ENCODE measurements around the gene UNC79. TPM values are rescaled to one million over a fixed set of nuclear protein-coding genes. Genes with fewer than 3 reads are reported as not detected.

The UNC79 gene
- total RNA-seq, 1 experiment from 2014 or later = 0.05 TPM

GRCh38 chr14:93546642-93547041 is 115.9 kb downstream of the UNC79 start:
- Histone ChIP-seq H3K9me3 (ENCODE audit: control insufficient read depth, insufficient read depth, low read depth, low read length) (no peaks in the 10 kb centered on the region), H3K27ac (ENCODE audit: low read length) (no peak overlapping the region), H3K4me3 (ENCODE audit: low read depth in 2 of 2, low read length in 2 of 2) (no peak overlapping the region), H3K4me1 (ENCODE audit: control insufficient read depth, insufficient read depth, low read length) (no peaks in the 10 kb centered on the region), H3K36me3 (ENCODE audit: control insufficient read depth, insufficient read depth, low read length) (no peaks in the 10 kb centered on the region), H3K27me3 (ENCODE audit: control insufficient read depth, insufficient read depth, low read length) (peaks cover 2% of the 10 kb centered on the region)
- POLR2A ChIA-PET = no interaction called here
- intact Hi-C loops (cut with micrococcal nuclease; ENCODE audit: unreplicated experiment) (loop anchor here (10.0 kb wide), 1 partner anchor 312 kb away; no protein-coding TSS in a partner anchor), in situ Hi-C loops (cut with HindIII; ENCODE audit: low pct_unique_long_range_greater_than_20kb, low sequenced_read_pairs) (no loop called here)
- ATAC-seq (no peak), DNase-seq (ENCODE audit: low read depth, low spot score) (no peak)
- BruUV-seq (replicated peaks) = no TSS peak
- no peak for TF ChIP-seq POLR2AphosphoS5 (IDR thresholded peaks at IDR 0.05; ENCODE audit: low read depth, low read length)
- CTCF ChIA-PET = no interaction called here

- in situ Hi-C loops (cut with HindIII; ENCODE audit: low pct_unique_long_range_greater_than_20kb, low sequenced_read_pairs) = no loop called here
- no peak overlapping the region for H3K27ac ChIP-seq (ENCODE audit: low read length)
- H3K27me3 ChIP-seq (ENCODE audit: control insufficient read depth, insufficient read depth, low read length) = peaks cover 2% of the 10 kb centered on the region
- no peaks in the 10 kb centered on the region for H3K9me3 ChIP-seq (ENCODE audit: control insufficient read depth, insufficient read depth, low read depth, low read length)
- TF ChIP-seq REST (IDR thresholded peaks at IDR 0.05; ENCODE audit: insufficient read depth in 1 of 2, low read depth in 2 of 2, low read length in 1 of 2) (no peak), SIN3A (IDR thresholded peaks at IDR 0.05; ENCODE audit: borderline replicate concordance, insufficient read depth, low read depth, low read length) (no peak), CTCF (IDR thresholded peaks at IDR 0.05) (no peak), POLR2AphosphoS5 (IDR thresholded peaks at IDR 0.05; ENCODE audit: low read depth, low read length) (no peak), TCF7L2 (IDR thresholded peaks at IDR 0.05; ENCODE audit: low read depth, low read length) (no peak)
- intact Hi-C loops (cut with micrococcal nuclease; ENCODE audit: unreplicated experiment) = loop anchor here (10.0 kb wide), 1 partner anchor 313 kb away; no protein-coding TSS in a partner anchor
- POLR2A ChIA-PET = no interaction called here
- no peak for DNase-seq (ENCODE audit: low read depth, low spot score)
- CTCF ChIA-PET = no interaction called here
- BruUV-seq (replicated peaks) = no TSS peak
- no peaks in the 10 kb centered on the region for H3K4me1 ChIP-seq (ENCODE audit: control insufficient read depth, insufficient read depth, low read length)
- ATAC-seq = no peak
- H3K4me3 ChIP-seq (ENCODE audit: low read depth in 2 of 2, low read length in 2 of 2) = no peak overlapping the region
- H3K36me3 ChIP-seq (ENCODE audit: control insufficient read depth, insufficient read depth, low read length) = no peaks in the 10 kb centered on the region
Observed at GRCh38 chr14:93548102-93548843, 117.5 kb downstream of the UNC79 start.

GRCh38 chr14:93549595-93549994 is 118.9 kb downstream of the UNC79 start:
- BruUV-seq (replicated peaks) = no TSS peak
- ChIA-PET POLR2A (no interaction called here), CTCF (no interaction called here)
- intact Hi-C loops (cut with micrococcal nuclease; ENCODE audit: unreplicated experiment) = loop anchor here (10.0 kb wide), 1 partner anchor 315 kb away; no protein-coding TSS in a partner anchor
- H3K4me1 ChIP-seq (ENCODE audit: control insufficient read depth, insufficient read depth, low read length) = no peaks in the 10 kb centered on the region
- no peaks in the 10 kb centered on the region for H3K36me3 ChIP-seq (ENCODE audit: control insufficient read depth, insufficient read depth, low read length)
- H3K27ac ChIP-seq (ENCODE audit: low read length) = no peak overlapping the region
- no peaks in the 10 kb centered on the region for H3K9me3 ChIP-seq (ENCODE audit: control insufficient read depth, insufficient read depth, low read depth, low read length)
- no peak for TF ChIP-seq CTCF (IDR thresholded peaks at IDR 0.05)
- TF ChIP-seq TCF7L2 (IDR thresholded peaks at IDR 0.05; ENCODE audit: low read depth, low read length) = no peak
- no peak for TF ChIP-seq REST (IDR thresholded peaks at IDR 0.05; ENCODE audit: insufficient read depth in 1 of 2, low read depth in 2 of 2, low read length in 1 of 2)
- no peak for TF ChIP-seq POLR2AphosphoS5 (IDR thresholded peaks at IDR 0.05; ENCODE audit: low read depth, low read length)
- TF ChIP-seq SIN3A (IDR thresholded peaks at IDR 0.05; ENCODE audit: borderline replicate concordance, insufficient read depth, low read depth, low read length) = no peak
- no peak for ATAC-seq
- peaks cover 2% of the 10 kb centered on the region for H3K27me3 ChIP-seq (ENCODE audit: control insufficient read depth, insufficient read depth, low read length)
- no peak for DNase-seq (ENCODE audit: low read depth, low spot score)
- no peak overlapping the region for H3K4me3 ChIP-seq (ENCODE audit: low read depth in 2 of 2, low read length in 2 of 2)
- in situ Hi-C loops (cut with HindIII; ENCODE audit: low pct_unique_long_range_greater_than_20kb, low sequenced_read_pairs) = no loop called here
